ENCODE data around the gene GBE1.
A peak's percentile ranks its signal among the peaks of the same experiment; 100 is the strongest.
"Not testable (repeated sequence)": the region's sequence is repeated elsewhere in the genome, so short reads cannot be mapped to it uniquely, and the experiment has no call there.

GBE1 gene

DNA sequence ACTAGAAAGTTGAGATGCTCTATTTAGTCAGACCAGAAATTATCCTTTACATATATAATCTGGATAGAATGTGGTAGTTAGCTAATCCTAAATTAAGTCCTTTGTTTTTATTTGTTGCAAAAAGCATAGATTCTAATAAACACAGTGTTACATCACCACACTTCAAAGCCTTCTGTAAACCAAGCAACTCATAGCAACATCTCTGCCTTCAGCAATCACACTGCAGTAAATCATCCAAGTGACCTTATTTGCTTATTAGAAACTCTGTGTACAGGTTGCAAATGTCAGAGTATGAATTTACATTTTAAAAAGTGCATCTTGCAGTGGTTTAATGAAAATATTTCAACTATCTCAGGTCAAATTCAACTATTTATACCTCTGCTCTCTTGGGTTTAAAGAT lies 242.5 kb downstream of the GBE1 start:
- DNase-seq = no peak

DNA sequence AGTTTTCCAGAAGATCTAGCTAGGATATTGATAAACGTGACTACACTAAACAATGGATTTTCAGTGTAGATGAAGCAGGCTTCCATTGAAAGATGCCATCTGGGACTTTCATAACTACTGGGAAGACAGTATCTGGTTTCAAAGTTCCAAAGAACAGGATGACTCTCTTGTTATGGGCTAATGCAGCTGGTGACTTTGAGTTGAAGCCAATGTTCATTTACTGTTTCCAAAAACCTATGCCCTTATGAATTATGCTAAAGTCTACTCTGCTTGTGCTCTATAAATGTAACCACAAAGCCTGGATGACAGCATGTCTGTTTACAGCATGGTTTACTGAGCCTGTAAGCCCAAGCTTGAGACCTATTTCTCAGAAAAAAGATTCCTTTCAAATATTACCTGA lies 245.4 kb downstream of the GBE1 start:
- DNase-seq = no peak

DNA sequence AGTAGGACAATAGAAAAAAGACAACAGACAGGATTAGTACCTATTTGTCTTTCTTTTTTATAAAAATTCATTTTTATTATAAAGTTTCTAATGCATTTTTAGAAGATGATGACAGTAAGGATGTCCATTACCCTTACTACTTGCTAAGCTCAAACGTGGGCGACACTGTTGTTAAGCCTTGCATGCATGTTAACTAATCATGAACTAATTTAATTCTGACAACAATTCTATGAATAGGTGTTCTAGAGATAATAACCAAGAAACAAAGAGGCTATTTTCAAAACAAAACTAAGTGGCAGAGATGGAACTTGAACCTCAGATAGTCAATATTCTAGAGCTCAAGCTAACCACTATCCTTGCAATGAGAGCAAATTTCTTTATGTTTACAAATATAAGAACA lies 247.9 kb downstream of the GBE1 start:
- DNase-seq = no peak

DNA sequence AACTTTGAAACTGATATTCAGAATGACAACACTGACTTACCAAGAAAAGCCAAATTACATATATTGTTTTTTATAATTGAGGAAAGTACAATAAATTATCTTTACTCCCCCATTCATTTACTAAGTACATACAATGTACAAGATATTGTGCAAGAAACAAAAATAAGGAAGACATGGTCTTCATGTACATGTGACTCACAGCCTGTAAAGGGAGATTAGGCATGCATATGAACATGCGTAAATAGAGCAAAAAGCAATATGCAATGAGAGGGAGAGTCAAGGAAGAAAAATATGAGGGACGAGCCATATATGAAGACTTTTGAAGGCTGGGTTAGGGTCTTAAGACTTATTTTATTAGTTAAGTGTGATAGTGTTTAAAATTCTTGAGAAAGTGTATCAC lies 258.4 kb downstream of the GBE1 start:
- DNase-seq = no peak

DNA sequence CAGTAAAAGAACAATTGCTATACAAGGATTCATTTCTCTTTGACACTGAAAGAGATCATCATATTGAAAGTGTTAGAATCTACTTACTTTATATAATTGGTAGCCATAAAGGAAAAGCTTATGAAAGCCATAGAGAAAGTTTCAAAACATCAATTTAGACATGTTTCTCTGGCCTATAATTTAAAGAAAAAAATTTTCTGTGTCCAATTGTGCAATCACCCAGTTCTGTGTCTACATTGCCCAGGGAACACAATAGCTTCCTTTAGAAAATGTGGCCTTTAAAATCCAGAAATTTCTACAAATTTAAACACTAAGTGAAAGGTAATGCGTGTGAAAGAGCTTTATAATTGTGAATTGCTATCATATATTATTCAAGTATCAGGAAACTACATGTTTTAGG lies 259.2 kb downstream of the GBE1 start:
- DNase-seq = no peak

DNA sequence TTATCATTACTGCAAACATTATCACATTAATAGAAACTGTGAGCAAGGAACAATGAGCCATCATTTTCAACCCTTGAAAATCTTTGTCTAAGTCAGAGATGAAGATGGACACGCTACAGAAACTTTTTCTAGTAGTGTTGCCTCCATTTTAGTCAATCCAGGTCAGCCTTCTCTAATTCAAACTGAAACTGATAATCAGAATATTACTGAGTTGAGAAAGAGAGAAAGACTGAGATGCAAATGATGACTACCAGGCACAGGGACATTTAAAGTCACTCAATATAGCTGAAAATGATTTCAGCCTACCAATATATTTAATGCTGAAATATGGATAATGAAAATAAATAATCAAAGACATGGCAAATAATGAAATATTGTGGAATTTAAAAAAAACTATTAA lies 261.4 kb downstream of the GBE1 start:
- DNase-seq = no peak

DNA sequence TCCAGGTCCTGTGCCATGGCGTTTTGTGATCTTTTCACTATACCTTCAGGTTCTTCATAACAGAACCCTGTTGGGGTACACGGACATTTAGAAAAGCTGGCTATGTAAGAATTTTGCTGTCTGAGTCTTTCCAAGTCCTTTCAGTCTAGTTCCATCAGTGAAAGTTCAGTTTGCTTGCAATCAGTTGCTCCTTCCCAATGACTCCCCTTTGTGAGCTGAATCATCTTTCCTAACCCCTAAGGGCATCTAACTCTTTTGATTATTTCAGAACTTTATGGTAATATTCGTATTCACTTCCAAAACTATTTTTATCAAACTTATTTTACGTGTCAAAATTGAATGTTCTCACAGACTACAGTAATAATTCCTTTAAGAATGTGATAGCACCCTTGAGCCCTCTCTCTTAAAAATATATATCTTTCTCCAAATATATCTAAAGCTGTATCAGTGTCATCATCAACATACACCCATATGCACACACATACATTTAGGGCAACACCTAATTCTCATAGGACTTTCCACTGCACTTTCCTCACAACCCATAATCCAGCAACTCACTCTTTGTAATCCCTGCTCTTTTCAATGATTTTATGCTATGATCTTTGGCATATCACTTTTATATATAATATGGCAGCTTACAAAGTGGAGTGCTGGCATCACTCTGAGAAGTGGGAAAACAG lies 263.7 kb downstream of the GBE1 start:
- no peak for DNase-seq

DNA sequence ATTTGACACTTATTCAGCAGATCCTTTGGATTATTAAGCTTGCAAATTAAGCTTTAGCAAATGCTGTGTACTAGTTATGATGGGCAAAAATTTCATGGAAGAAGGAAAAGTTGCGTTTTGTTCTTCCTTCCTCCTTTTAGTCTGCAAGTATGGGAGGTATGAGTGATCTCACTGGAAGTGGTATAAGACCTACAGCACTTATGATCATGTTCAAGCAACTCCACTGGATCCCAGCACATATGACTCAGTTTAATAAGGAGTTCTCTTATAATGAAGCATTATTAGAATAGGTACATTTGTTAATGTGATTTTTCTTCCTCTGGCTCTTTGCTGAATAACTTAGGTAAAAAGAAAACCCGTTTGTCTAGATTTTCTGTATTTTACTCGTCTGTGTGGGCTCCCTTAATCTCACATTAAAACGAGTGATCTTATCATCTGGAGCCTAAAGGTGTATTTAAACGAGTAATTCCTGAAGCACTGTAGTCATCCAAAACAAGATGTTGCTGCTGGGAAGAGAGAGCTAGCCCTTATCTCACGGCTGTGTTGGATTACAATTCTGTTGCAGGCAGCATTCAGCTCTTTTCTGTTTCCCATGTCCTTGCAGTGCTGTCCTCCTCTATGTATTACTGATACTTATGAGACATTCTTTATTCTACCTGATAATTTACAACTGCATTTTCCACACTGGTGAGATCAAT lies 264.9 kb downstream of the GBE1 start:
- DNase-seq = no peak

DNA sequence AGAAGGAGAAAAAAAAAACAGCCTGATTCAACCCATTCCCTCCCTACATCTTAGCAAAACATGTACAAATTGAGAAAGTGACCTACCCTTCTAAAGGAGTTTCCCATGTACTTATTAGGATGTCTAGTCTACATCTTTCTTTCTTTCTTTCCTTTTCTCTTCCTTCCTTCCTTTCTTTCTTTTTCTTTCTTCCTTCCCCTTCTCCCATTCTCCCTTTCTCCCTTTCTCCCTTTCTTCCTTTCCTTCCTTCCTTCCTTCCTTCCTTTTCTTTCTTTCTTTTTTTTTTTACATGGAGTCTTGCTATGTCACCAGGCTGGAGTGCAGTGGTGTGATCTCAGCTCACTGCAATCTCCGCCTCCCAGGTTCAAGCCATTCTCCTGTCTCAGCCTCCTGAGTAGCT lies 269.0 kb downstream of the GBE1 start:
- not testable (repeated sequence) for DNase-seq

DNA sequence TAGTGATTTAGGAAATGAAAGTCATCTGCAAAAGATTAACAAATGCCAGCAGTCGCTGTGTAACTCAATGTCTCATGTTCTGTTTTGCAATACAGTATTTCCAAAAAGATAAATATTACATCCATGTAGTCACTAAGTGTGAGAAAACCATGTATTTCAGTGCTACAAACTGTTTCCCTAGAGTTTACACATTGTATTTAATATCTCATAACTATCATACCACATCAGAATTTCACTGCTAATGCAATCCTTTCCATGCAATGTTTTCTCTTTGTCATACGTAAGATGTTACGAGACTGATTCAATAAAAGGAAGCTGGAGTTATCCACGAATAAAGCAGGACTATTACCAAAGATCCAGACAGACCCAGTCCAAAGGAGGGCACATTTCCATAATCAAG lies 269.4 kb downstream of the GBE1 start:
- no peak for DNase-seq

DNA sequence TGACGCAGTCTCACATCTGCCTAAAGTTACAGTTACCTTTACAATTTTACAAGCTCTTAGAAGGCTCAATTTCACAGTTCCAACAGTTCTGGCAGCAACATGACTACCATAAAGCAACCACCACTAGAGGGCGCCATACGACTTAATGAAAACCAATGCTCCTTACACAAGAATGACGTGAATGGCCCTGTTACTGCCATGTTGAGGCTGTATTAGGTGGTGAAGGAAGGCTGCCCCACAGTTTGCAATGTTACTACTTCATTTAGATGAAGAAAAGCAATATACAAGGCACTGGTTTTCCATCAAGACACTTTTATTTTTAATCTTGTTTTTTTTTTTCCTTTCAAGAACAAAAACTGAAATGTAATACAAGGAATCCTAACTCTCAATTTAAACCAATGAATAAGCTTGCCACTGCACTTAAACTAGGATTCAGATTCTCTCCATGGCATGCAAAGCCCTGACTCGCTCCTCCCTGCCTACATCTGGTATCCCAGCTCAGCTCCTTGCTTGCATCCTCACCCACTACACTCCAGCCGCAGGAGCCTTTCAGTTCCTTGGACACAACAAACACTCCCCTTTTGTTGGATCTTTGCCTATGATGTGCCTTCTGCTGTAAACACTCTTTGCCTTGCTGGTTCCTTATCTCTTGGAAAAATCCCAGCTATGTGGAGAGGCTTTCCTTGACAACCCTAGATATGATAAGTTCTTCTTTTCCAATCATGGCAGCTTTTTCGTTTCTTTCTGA lies 270.7 kb downstream of the GBE1 start:
- DNase-seq = peak; percentile 58

DNA sequence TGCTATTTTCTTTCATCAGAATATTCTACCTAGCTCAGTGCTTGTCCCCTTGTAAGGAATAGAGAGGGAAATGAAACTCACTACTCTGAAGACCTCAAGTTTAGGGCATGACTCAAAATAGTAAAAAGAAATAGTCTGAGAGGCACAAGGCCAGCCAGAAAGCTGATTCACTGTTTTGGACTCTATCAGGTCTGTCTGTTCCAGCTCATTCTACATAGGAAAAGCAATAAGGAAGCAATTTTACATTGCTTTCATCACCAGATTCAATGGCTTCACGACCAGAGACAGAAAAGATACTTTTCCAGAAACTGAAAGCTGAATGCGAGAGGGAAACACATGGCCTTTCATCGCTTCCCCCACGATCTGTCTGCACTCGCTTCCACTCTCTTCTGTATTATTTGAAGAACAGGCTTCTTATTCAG lies 276.0 kb downstream of the GBE1 start:
- DNase-seq = no peak

DNA sequence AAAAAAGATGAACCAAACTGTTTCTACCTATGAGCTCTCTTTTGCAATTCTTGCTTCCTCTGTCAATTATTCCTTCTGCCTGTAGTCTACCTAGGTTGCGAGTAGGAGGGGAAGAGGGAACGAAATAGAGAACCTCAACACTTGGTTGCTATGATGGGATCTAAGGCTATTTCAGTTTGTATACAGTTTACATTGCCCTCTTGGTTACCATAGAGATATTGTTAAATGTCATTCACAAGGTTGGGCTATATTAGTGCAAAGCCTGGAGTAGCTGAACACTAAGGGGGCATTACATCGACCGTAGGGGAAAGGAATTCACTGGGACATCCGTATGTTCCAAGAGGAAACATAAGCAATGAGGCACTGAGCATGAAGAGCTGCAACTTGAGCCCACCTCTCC lies 276.9 kb downstream of the GBE1 start:
- no peak for DNase-seq

DNA sequence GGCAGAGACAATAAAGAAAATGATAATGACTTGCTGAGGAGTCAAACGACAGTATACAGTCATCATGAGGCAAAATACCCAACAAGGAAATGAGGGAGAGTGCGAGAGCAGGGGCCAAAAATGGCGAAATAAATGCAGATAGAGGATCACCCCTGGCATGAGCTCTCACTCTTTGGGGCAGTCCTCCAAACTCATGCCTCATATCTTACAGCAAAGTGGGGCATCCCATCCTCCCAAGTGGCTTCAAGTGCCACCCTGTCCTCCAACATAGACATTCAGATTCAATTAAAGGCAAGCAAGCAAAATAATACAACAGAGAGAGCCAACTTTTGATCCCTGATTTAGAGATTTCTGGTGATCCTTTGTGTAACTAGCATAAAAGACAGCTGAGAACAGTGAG lies 278.4 kb downstream of the GBE1 start:
- DNase-seq = no peak

DNA sequence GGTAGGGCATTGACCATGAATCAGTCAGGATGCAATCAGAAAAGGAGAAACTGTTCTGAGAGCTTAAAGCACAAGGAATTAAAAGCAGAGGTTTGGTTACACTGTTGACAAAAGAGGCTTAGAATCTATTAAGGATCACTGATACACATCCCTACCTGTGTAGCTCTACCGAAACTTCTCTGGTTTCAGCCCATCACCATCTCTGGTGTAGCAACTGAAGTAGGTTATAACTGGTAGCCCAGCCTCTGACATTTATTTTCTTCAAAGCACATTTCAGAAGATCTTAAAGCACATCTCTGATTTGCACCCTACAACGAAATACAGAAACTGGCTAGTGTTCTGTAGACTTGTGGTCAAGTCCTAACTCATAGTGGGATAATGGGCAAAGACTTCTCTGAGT lies 283.7 kb downstream of the GBE1 start:
- DNase-seq = no peak

DNA sequence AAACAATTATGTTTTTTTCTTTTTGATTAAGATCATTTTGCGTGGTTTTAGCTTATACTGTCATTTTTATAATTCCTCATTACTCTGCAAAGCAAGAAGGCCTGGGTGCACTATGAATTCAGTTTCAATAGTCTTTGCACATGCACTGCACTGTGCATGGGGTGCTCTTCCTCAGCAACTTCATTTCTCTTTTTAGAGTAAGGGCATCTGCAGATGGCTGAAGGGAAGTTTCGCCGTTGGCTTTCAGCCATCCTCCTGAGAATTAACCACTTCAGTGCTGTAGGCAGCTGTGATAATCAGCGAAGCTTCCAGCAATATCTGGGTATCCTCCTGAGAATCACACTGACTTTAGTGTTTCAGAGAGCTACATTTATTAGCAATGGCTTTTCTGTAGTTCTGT lies 284.8 kb downstream of the GBE1 start:
- no peak for DNase-seq

DNA sequence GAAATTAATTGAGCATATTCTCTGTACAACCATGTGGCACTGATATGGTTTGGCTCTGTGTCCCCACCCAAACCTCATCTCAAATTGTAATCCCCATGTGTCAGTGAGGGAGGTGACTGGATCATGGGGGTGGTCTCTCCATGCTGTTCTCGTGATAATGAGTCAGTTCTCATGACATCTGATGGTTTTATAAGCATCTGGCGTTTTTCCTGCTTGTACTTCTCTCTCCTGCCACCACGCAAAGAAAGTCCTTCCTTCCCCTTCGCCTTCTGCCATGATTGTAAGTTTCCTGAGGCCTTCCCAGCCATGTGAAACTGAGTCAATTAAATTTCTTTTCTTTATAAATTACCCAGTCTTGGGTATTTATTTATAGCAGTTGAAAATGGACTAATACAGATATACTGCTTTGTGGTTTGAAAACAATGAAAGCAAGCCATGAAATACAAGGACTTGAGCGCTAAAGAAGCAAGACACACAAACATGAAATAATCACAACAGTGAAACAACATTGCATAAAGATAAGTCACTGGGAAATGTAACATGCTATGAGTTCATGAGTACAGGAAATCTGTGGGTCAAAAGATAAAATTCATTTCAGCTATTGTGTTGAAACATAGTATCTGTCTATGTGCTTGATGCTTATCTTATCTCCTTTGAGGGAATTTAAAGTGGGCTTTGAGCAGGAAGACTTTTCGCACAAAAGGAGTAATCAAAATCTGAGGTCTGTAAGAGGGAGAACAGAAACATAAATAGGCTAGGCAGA lies 288.7 kb downstream of the GBE1 start:
- no peak for DNase-seq

DNA sequence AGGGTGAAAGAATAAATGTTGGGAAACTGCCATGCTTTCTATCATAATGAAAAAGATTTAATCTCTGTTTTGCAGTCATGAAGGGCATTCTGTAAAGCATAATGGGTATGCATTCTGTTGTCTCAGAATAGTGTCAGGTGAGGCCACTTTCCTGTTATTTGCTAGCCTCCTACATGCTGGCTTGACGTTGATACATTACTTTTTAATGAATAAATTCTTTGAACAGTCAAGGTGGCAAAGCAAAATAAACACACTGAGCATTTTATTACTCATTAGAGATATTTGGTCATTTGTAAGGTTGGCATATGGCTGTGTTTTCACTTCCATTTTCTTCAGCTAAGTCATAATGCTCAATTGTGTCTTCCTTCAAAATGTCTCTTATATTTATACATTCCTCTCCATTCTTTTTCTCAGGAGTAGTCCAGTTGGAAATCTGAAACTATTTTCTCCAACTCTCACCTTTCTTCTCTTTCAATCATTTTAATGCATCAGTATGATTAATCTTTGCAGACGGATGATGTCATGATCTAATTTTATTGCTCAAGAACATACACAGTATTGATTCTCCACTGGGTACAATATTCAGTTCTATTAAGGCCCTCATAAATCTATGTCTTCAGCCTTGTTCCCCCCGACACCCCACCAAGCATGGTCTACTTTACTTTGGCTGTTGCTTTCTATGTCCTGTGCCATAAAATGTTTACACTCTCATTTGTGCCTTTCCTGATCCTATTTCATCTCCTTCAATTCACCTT lies 290.7 kb downstream of the GBE1 start:
- no peak for DNase-seq

DNA sequence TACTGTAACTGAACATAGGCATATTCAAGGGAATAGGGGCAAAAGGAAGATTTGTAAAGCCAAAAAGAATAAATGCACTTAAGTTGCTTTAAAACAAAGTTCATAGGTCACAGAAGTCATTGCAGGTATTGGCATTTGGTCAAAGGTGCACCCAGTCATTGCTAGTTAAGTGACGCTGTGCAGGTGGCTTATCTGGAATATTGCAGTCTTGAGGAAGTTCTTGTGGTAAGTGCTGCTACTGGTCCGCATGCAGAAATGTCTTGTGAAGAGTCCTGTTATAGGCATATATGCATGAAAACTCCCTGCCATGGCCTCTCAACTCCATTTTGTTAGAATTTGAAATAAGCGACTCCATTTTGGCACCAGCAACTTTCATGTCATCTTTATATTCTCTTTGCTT lies 293.1 kb downstream of the GBE1 start:
- no peak for DNase-seq

DNA sequence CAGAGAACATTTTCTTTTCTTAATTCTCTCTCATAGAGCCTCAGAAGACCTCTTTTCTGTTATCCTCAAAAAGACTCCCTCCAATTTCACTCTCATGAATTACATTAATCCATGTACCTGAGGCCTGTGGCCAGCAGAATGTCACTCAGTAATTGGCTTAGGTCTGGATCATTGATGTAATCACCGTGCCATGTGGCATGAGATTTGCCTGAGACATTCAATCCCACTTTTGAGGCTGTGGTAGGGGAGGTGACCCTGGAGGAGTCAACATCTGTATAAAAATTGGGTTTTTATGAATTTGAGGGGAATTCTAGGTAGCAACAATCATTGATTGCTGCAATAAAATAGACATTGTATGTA lies 295.3 kb downstream of the GBE1 start:
- DNase-seq = no peak

DNA sequence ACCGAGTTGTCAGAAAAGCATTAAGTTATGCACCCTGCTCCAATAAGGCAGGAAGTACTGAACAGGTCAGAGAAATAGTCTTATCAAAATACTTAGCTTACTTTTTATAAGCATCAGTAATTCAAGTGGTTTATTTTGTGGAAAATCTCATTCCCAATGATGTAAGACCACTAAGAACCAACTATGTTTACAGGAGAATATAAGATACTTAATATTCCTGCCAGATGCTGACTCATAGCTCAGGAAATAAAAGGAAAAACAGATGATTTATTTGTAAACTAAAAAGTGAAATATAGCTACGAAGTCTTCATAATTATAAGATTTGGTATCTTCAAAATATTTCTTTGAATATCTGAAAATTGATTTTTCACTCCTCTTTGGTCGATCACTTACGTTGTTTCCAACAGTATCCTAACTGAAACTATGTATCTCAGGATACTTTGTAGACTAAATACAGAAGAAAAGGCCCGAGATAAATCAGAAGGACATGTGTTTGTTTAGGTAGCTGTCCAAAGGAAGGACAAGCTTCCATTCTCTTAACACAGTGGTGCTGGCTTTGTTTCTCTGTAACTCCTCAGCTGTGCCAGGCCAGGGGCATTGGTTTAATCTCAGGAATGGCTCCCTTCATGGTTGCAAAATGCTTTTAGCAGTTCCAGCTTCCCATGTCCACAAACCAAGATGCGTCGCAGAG lies 295.8 kb downstream of the GBE1 start:
- no peak for DNase-seq

DNA sequence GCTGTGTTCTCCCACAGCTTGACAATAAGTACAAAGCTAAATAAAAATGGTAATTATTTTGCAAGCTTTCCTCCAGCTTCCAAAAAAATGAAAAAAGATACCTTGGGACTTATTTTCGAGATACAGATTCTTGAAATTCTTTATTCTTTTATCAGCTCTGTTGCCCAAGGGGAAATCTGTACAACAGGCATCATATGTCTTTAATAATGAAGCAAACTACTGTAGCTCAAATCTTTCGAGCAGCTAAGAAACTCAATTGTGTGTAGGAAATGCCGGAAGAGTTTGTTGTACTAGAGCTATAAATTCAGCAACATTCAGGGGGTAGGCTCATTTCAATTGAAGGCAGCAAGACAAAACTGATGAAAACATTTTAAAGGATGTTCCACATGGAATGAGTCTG lies 297.7 kb downstream of the GBE1 start:
- no peak for DNase-seq

All from SHP77 treated with DMSO at 0.1 percent for 48 hours (cell line).